ENCODE data around the gene BTF3L4.

BTF3L4 gene

GRCh38 chr1:52122384-52122783, 66.3 kb downstream of the BTF3L4 start:
- CTCF ChIA-PET, result no interaction called here

GRCh38 chr1:52123622-52124021, 67.5 kb downstream of the BTF3L4 start:
- ChIA-PET CTCF (interaction anchor here (0.7 kb wide), 1 partner anchor 200 kb away, joined by 4 read pairs; no protein-coding TSS in a partner anchor), POLR2A (no interaction called here)
- no peak for TF ChIP-seq FOXK2 (IDR thresholded peaks at IDR 0.05)
- TF ChIP-seq FOXA1 (IDR thresholded peaks at IDR 0.05), result no peak
- TF ChIP-seq SUZ12 (IDR thresholded peaks at IDR 0.05), result no peak
- TF ChIP-seq ZNF384 (IDR thresholded peaks at IDR 0.05), result no peak
- TF ChIP-seq NFRKB (IDR thresholded peaks at IDR 0.05), result no peak
- TF ChIP-seq BHLHE40 (IDR thresholded peaks at IDR 0.05; ENCODE audit: borderline replicate concordance), result no peak
- no peak for DNase-seq (ENCODE audit: extremely low spot score)

More at GRCh38 chr1:52122384-52122783, 66.3 kb downstream of the BTF3L4 start:
- no peak for DNase-seq (ENCODE audit: extremely low spot score)
- TF ChIP-seq NFRKB (IDR thresholded peaks at IDR 0.05) (no peak), BHLHE40 (IDR thresholded peaks at IDR 0.05; ENCODE audit: borderline replicate concordance) (no peak), L3MBTL2 (conservative IDR thresholded peaks at IDR 0.05) (no peak), FOXK2 (IDR thresholded peaks at IDR 0.05) (no peak), HDGF (IDR thresholded peaks at IDR 0.05; ENCODE audit: borderline replicate concordance) (no peak), FOXA1 (IDR thresholded peaks at IDR 0.05) (no peak)
- POLR2A ChIA-PET, result no interaction called here

- TF ChIP-seq FOXK2 (IDR thresholded peaks at IDR 0.05) (no peak), SP1 (IDR thresholded peaks at IDR 0.05) (no peak), NFRKB (IDR thresholded peaks at IDR 0.05) (no peak), PKNOX1 (IDR thresholded peaks at IDR 0.05) (no peak), BHLHE40 (IDR thresholded peaks at IDR 0.05; ENCODE audit: borderline replicate concordance) (no peak), FOXM1 (IDR thresholded peaks at IDR 0.05; ENCODE audit: borderline replicate concordance) (no peak), ARNT (IDR thresholded peaks at IDR 0.05) (no peak), ZNF384 (IDR thresholded peaks at IDR 0.05) (no peak), ELF4 (IDR thresholded peaks at IDR 0.05) (no peak), LEF1 (IDR thresholded peaks at IDR 0.05; ENCODE audit: borderline replicate concordance) (no peak), L3MBTL2 (conservative IDR thresholded peaks at IDR 0.05) (no peak), FOXA1 (IDR thresholded peaks at IDR 0.05) (no peak), TARDBP (IDR thresholded peaks at IDR 0.05) (no peak), SUZ12 (IDR thresholded peaks at IDR 0.05) (no peak), HDGF (IDR thresholded peaks at IDR 0.05; ENCODE audit: borderline replicate concordance) (no peak)
- DNase-seq (ENCODE audit: extremely low spot score), result no peak
- POLR2A ChIA-PET, result no interaction called here
- CTCF ChIA-PET, result interaction anchor here (2.0 to 2.6 kb wide), 2 partner anchors 14 to 170 kb away, joined by 5 to 15 read pairs; no protein-coding TSS in a partner anchor
Measured at GRCh38 chr1:52125736-52126359, 69.8 kb downstream of the BTF3L4 start.

- ChIA-PET POLR2A (no interaction called here), CTCF (interaction anchor here (0.6 to 2.6 kb wide), 5 partner anchors 10 to 223 kb away, joined by 3 to 15 read pairs (median 5); no protein-coding TSS in a partner anchor)
- peak; percentile 55 for DNase-seq (ENCODE audit: extremely low spot score)
- TF ChIP-seq TARDBP (IDR thresholded peaks at IDR 0.05), result no peak
- no peak for TF ChIP-seq ARNT (IDR thresholded peaks at IDR 0.05)
- no peak for TF ChIP-seq FOXM1 (IDR thresholded peaks at IDR 0.05; ENCODE audit: borderline replicate concordance)
- no peak for TF ChIP-seq SUZ12 (IDR thresholded peaks at IDR 0.05)
- TF ChIP-seq FOXK2 (IDR thresholded peaks at IDR 0.05), result no peak
- TF ChIP-seq ELF4 (IDR thresholded peaks at IDR 0.05), result no peak
- no peak for TF ChIP-seq HDGF (IDR thresholded peaks at IDR 0.05; ENCODE audit: borderline replicate concordance)
- no peak for TF ChIP-seq LEF1 (IDR thresholded peaks at IDR 0.05; ENCODE audit: borderline replicate concordance)
- no peak for TF ChIP-seq L3MBTL2 (conservative IDR thresholded peaks at IDR 0.05)
- no peak for TF ChIP-seq SP1 (IDR thresholded peaks at IDR 0.05)
- TF ChIP-seq CTBP1 (IDR thresholded peaks at IDR 0.05; ENCODE audit: borderline replicate concordance), result no peak
- no peak for TF ChIP-seq BHLHE40 (IDR thresholded peaks at IDR 0.05; ENCODE audit: borderline replicate concordance)
Measured at GRCh38 chr1:52127181-52128180, 71.4 kb downstream of the BTF3L4 start.

- POLR2A ChIA-PET, result no interaction called here
- CTCF ChIA-PET, result interaction anchor here (0.6 to 1.5 kb wide), 4 partner anchors 13 to 264 kb away, joined by 3 to 5 read pairs (median 3); partner anchors contain the start of genes ORC1 and PRPF38A
- TF ChIP-seq ELF4 (IDR thresholded peaks at IDR 0.05), result no peak
- TF ChIP-seq ARNT (IDR thresholded peaks at IDR 0.05), result no peak
- TF ChIP-seq ZNF384 (IDR thresholded peaks at IDR 0.05), result no peak
- TF ChIP-seq CTBP1 (IDR thresholded peaks at IDR 0.05; ENCODE audit: borderline replicate concordance), result no peak
- TF ChIP-seq HDGF (IDR thresholded peaks at IDR 0.05; ENCODE audit: borderline replicate concordance), result no peak
- no peak for TF ChIP-seq FOXM1 (IDR thresholded peaks at IDR 0.05; ENCODE audit: borderline replicate concordance)
- no peak for TF ChIP-seq FOXK2 (IDR thresholded peaks at IDR 0.05)
- no peak for DNase-seq (ENCODE audit: extremely low spot score)
Measured at GRCh38 chr1:52139817-52140540, 83.9 kb downstream of the BTF3L4 start.

All from HEK293T (cell line).